Right renal pelvis (tissue), 4 donors: ENCODE data around the gene PLEKHG5. TPM values are rescaled to one million over a fixed set of nuclear protein-coding genes. Genes with fewer than 3 reads are reported as not detected.

Source experiments
- polyA plus RNA-seq, 4 donors: library from polyadenylated mRNA; unstranded; fragments of 120-200 nt; gene quantifications; one replicate each; pipeline ENCODE4 v1.2.1, GENCODE V29; 2013; ENCODE audit not compliant: insufficient read length in 4 of 4

Gene PLEKHG5
- polyA plus RNA-seq, 4 donors: 12.6 to 18.0 (median 13.3) TPM

Other genes starting within 250 kb of the PLEKHG5 start
- not detected for gene HES3, start 247.5 kb downstream of the PLEKHG5 start, polyA plus RNA-seq
- 1 to 10 TPM; 7.2 to 9.3 (median 7.7) TPM for gene GPR153, start 230.6 kb downstream of the PLEKHG5 start, polyA plus RNA-seq
- gene ACOT7, start 97.9 kb downstream of the PLEKHG5 start, polyA plus RNA-seq: 10 to 100 TPM; 28.7 to 35.0 (median 31.5) TPM
- gene HES2, start 71.7 kb downstream of the PLEKHG5 start, polyA plus RNA-seq: under 1 TPM; 0.27 to 0.73 (median 0.53) TPM
- gene ESPN, start 66.9 kb downstream of the PLEKHG5 start, polyA plus RNA-seq: 10 to 100 TPM; 10.1 to 21.6 (median 16.9) TPM
- gene TNFRSF25, start 25.5 kb downstream of the PLEKHG5 start, polyA plus RNA-seq: 10 to 100 TPM; 11.1 to 13.8 (median 12.5) TPM
- 10 to 100 TPM; 15.4 to 19.1 (median 16.3) TPM for gene NOL9, start 62.8 kb upstream of the PLEKHG5 start, polyA plus RNA-seq
- gene TAS1R1, start 63.6 kb upstream of the PLEKHG5 start, polyA plus RNA-seq: under 1 TPM in 3 of 4 donors, not detected in 1; 0.07 to 0.15 (median 0.13) TPM
- 10 to 100 TPM; 24.1 to 35.8 (median 28.1) TPM for gene ZBTB48, start 88.3 kb upstream of the PLEKHG5 start, polyA plus RNA-seq
- gene KLHL21, start 111.2 kb upstream of the PLEKHG5 start, polyA plus RNA-seq: 10 to 100 TPM; 14.9 to 16.6 (median 15.2) TPM
- gene PHF13, start 122.1 kb upstream of the PLEKHG5 start, polyA plus RNA-seq: 10 to 100 TPM; 24.8 to 26.8 (median 26.2) TPM
- 10 to 100 TPM; 17.5 to 22.8 (median 19.2) TPM for gene THAP3, start 133.2 kb upstream of the PLEKHG5 start, polyA plus RNA-seq
- 10 to 100 TPM; 58.6 to 67.8 (median 59.8) TPM for gene DNAJC11, start 210.1 kb upstream of the PLEKHG5 start, polyA plus RNA-seq